ENCODE data around the gene KBTBD13.

DNA sequence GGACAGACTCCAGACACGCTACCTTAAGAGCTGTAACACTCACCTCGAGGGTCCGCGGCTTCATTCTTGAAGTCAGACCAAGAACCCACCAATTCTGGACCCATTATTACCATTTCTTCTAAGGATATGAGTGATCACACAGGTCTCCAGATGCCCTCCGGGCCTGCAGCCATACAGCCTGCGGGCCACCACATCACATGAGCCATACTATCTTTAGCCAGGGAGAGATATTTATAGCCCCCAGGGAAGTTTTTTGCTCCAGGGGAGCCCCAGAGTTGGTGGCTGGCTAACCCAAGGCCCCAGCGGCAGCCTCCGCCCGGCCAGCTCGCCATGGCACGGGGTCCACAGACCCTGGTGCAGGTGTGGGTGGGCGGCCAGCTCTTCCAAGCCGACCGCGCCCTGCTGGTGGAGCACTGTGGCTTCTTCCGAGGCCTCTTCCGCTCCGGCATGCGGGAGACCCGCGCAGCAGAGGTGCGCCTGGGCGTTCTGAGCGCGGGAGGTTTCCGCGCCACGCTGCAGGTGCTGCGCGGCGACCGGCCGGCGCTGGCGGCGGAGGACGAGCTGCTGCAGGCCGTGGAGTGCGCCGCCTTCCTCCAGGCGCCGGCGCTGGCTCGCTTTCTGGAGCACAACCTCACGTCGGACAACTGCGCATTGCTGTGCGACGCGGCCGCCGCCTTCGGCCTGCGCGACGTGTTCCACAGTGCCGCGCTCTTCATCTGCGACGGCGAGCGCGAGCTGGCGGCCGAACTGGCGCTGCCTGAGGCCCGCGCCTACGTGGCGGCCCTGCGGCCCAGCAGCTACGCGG, at the start of gene KBTBD13:
- TF ChIP-seq, protein P1, sequence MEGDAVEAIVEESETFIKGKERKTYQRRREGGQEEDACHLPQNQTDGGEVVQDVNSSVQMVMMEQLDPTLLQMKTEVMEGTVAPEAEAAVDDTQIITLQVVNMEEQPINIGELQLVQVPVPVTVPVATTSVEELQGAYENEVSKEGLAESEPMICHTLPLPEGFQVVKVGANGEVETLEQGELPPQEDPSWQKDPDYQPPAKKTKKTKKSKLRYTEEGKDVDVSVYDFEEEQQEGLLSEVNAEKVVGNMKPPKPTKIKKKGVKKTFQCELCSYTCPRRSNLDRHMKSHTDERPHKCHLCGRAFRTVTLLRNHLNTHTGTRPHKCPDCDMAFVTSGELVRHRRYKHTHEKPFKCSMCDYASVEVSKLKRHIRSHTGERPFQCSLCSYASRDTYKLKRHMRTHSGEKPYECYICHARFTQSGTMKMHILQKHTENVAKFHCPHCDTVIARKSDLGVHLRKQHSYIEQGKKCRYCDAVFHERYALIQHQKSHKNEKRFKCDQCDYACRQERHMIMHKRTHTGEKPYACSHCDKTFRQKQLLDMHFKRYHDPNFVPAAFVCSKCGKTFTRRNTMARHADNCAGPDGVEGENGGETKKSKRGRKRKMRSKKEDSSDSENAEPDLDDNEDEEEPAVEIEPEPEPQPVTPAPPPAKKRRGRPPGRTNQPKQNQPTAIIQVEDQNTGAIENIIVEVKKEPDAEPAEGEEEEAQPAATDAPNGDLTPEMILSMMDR (optimal IDR thresholded peaks at IDR 0.05 in 1 of 3, IDR thresholded peaks at IDR 0.05 in 1 of 3, conservative IDR thresholded peaks at IDR 0.05 in 1 of 3; ENCODE audit: extremely low read depth in 1 of 3, insufficient read depth in 2 of 3, low read length in 3 of 3) = no peak
- peak; percentile 67 for TF ChIP-seq EZH2 (IDR thresholded peaks at IDR 0.05; ENCODE audit: low read length)

Data from keratinocyte (primary cell).